ENCODE results near the gene BRAP.

GRCh38 chr12:111672822-111673381 is 12.9 kb downstream of the BRAP start:
- TF ChIP-seq EZH2 (IDR thresholded peaks at IDR 0.05; ENCODE audit: insufficient read depth, poor library complexity, severe bottlenecking) = no peak
- TF ChIP-seq EZH2phosphoT487 (IDR thresholded peaks at IDR 0.05; ENCODE audit: insufficient read depth, low read depth) = no peak

Data from GM23248 (cell line).